HepG2 (cell line): ENCODE results near the gene PRSS12.

ENCODE experiments used
- CHCHD3 ChIP-seq: sonication (generic); formaldehyde crosslinking; IDR thresholded peaks from 2 replicates; pipeline ENCODE4 v1.8.0; 2022; ENCODE audit warnings: mild to moderate bottlenecking, missing genetic modification reagents, moderate library complexity
- CTCF ChIP-seq: sonication (generic); formaldehyde crosslinking; IDR thresholded peaks from 2 replicates; pipeline ENCODE4 v1.5.0; 2020; ENCODE audit warnings: mild to moderate bottlenecking, missing genetic modification reagents, moderate library complexity
- EZH2 ChIP-seq: conservative IDR thresholded peaks from 2 replicates; pipeline ENCODE4 v1.6.1; 2012; ENCODE audit warnings: mild to moderate bottlenecking, low read depth, low read length, moderate library complexity
- HOXD1 ChIP-seq: sonication (generic); formaldehyde crosslinking; IDR thresholded peaks from 2 replicates; pipeline ENCODE4 v1.5.0; 2020; ENCODE audit warnings: missing genetic modification reagents
- MAFK ChIP-seq, 2 experiments: IDR thresholded peaks in 1 of 2; conservative IDR thresholded peaks in 1 of 2; 2 replicates each; pipeline ENCODE4 v1.6.1; 2011; ENCODE audit warnings: improper control_type of control experiment in 2 of 2, low read length in 2 of 2
- SMC3 ChIP-seq: IDR thresholded peaks from 2 replicates; pipeline ENCODE4 v1.6.1; 2011; ENCODE audit warnings: low read length, improper control_type of control experiment
- ZBTB1 ChIP-seq: sonication (generic); formaldehyde crosslinking; IDR thresholded peaks from 2 replicates; pipeline ENCODE4 v1.4.0; 2020; ENCODE audit warnings: missing genetic modification reagents, borderline replicate concordance
- ZMAT3 ChIP-seq: sonication (generic); formaldehyde crosslinking; conservative IDR thresholded peaks from 2 replicates; pipeline ENCODE4 v1.7.0; 2021; ENCODE audit warnings: missing genetic modification reagents
- ZNF530 ChIP-seq: sonication (generic); formaldehyde crosslinking; IDR thresholded peaks from 2 replicates; pipeline ENCODE4 v1.5.0; 2020; ENCODE audit warnings: low read depth, mild to moderate bottlenecking, missing genetic modification reagents
- TF ChIP-seq, protein P1 (sequence below): sonication (generic); formaldehyde crosslinking; IDR thresholded peaks from 2 replicates; pipeline ENCODE4 v1.4.0; 2020; ENCODE audit warnings: missing genetic modification reagents
- TF ChIP-seq, protein P2 (sequence below), 2 experiments: sonication (generic) in 1 of 2; formaldehyde crosslinking in 1 of 2; IDR thresholded peaks; 2 replicates each; pipeline versions ENCODE4 v1.4.0 to v1.6.1; 2018 to 2020; ENCODE audit warnings: missing genetic modification reagents in 2 of 2, borderline replicate concordance in 1 of 2, low read depth in 1 of 2, mild to moderate bottlenecking in 1 of 2, missing biosample characterization in 1 of 2

- TF ChIP-seq MAFK (conservative IDR thresholded peaks at IDR 0.05 in 1 of 2, IDR thresholded peaks at IDR 0.05 in 1 of 2; ENCODE audit: low read length in 2 of 2) (no peak), ZMAT3 (CRISPR knock-in tag) (no peak), SMC3 (no peak), CTCF (no peak), CHCHD3 (no peak), ZNF530 (no peak), HOXD1 (CRISPR knock-in tag) (no peak), EZH2 (no peak), ZBTB1 (CRISPR knock-in tag) (no peak)
- TF ChIP-seq, protein P1, sequence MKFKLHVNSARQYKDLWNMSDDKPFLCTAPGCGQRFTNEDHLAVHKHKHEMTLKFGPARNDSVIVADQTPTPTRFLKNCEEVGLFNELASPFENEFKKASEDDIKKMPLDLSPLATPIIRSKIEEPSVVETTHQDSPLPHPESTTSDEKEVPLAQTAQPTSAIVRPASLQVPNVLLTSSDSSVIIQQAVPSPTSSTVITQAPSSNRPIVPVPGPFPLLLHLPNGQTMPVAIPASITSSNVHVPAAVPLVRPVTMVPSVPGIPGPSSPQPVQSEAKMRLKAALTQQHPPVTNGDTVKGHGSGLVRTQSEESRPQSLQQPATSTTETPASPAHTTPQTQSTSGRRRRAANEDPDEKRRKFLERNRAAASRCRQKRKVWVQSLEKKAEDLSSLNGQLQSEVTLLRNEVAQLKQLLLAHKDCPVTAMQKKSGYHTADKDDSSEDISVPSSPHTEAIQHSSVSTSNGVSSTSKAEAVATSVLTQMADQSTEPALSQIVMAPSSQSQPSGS, result no peak
- TF ChIP-seq, protein P2, sequence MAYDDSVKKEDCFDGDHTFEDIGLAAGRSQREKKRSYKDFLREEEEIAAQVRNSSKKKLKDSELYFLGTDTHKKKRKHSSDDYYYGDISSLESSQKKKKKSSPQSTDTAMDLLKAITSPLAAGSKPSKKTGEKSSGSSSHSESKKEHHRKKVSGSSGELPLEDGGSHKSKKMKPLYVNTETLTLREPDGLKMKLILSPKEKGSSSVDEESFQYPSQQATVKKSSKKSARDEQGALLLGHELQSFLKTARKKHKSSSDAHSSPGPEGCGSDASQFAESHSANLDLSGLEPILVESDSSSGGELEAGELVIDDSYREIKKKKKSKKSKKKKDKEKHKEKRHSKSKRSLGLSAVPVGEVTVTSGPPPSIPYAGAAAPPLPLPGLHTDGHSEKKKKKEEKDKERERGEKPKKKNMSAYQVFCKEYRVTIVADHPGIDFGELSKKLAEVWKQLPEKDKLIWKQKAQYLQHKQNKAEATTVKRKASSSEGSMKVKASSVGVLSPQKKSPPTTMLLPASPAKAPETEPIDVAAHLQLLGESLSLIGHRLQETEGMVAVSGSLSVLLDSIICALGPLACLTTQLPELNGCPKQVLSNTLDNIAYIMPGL (CRISPR knock-in tag; IDR thresholded peaks at IDR 0.05; ENCODE audit: borderline replicate concordance in 1 of 2, low read depth in 1 of 2), result no peak
Observed at GRCh38 chr4:118282692-118283091, 70.1 kb downstream of the PRSS12 start.
